ENCODE data around the gene RNASEH2B.

GRCh38 chr13:50873991-50874390 lies 35.6 kb upstream of the RNASEH2B start:
- no peak for TF ChIP-seq FOXP1 (CRISPR knock-in tag; IDR thresholded peaks at IDR 0.05)
- no peak for TF ChIP-seq CTCF (IDR thresholded peaks at IDR 0.05 in 2 of 3, conservative IDR thresholded peaks at IDR 0.05 in 1 of 3; ENCODE audit: insufficient read depth in 2 of 3, low read depth in 1 of 3, low read length in 3 of 3)
- no peak for TF ChIP-seq POLR2A (conservative IDR thresholded peaks at IDR 0.05)
- no peak for TF ChIP-seq ZNF75A (CRISPR knock-in tag; IDR thresholded peaks at IDR 0.05)
- no peak for TF ChIP-seq USF2 (CRISPR knock-in tag; IDR thresholded peaks at IDR 0.05)
- TF ChIP-seq TSHZ1 (CRISPR knock-in tag; IDR thresholded peaks at IDR 0.05): no peak
- no peak for TF ChIP-seq ZC3H11A (IDR thresholded peaks at IDR 0.05; ENCODE audit: low read depth, low read length)
- no peak for TF ChIP-seq SP2 (IDR thresholded peaks at IDR 0.05; ENCODE audit: extremely low read depth, low read depth, low read length, poor library complexity, severe bottlenecking)
- TF ChIP-seq ZNF146 (CRISPR knock-in tag; IDR thresholded peaks at IDR 0.05; ENCODE audit: unreplicated experiment): no peak
- TF ChIP-seq BRCA1 (IDR thresholded peaks at IDR 0.05): no peak
- TF ChIP-seq BRCA1 (CRISPR knock-in tag; IDR thresholded peaks at IDR 0.05): no peak
- TF ChIP-seq MAZ (CRISPR knock-in tag; conservative IDR thresholded peaks at IDR 0.05 in 1 of 2, IDR thresholded peaks at IDR 0.05 in 1 of 2): no peak
- no peak for TF ChIP-seq MAX (CRISPR knock-in tag; IDR thresholded peaks at IDR 0.05)
- TF ChIP-seq FOXM1 (IDR thresholded peaks at IDR 0.05; ENCODE audit: low read depth): no peak
- no peak for TF ChIP-seq FOXM1 (CRISPR knock-in tag; IDR thresholded peaks at IDR 0.05; ENCODE audit: low read depth)

Measured in K562 (cell line).